PC-9 (cell line): ENCODE results near the gene SLC35A2. TPM values are rescaled to one million over a fixed set of nuclear protein-coding genes. Genes with fewer than 3 reads are reported as not detected.

Experiments used
- BruUV-seq: library from RNA; stranded (reverse); fragments of 400-500 nt; replicated peaks from 2 replicates; lab custom pipeline; 2021; lab: Mats Ljungman, UMichigan
- CTCF ChIA-PET: fragments of 300-600 bp; sonication (Branson Sonifier 250); formaldehyde crosslinking; loops from one replicate; lab custom pipeline; 2022; ENCODE audit warnings: antibody characterized with exemption; lab: Charles Lee
- POLR2A ChIA-PET: fragments of 300-600 bp; sonication (Branson Sonifier 250); formaldehyde crosslinking; loops from one replicate; lab custom pipeline; 2022; ENCODE audit warnings: antibody characterized with exemption; ENCODE audit not compliant: unreplicated experiment; lab: Charles Lee
- DNase-seq, 2 experiments: peaks; one replicate each; pipeline versions ENCODE4 v3.0.0 to v3.0.0-alpha.2; 2015 to 2022; ENCODE audit warnings: mixed read lengths in 1 of 2
- H2AFZ ChIP-seq: fragments of 200-600 bp; sonication (generic); 2 replicates; pipeline ENCODE4 v1.8.1; 2017; ENCODE audit warnings: antibody characterized with exemption
- H3F3A ChIP-seq: fragments of 200-600 bp; sonication (generic); 2 replicates; pipeline ENCODE4 v1.8.1; 2017; ENCODE audit warnings: antibody characterized with exemption, mild to moderate bottlenecking, low read depth; ENCODE audit not compliant: insufficient read depth
- H3K27ac ChIP-seq: fragments of 200-600 bp; sonication (generic); 2 replicates; pipeline ENCODE4 v1.6.1; 2016; ENCODE audit warnings: mixed run types
- H3K27me3 ChIP-seq: fragments of 200-600 bp; sonication (generic); 2 replicates; pipeline ENCODE4 v1.6.1; 2016; ENCODE audit warnings: low read depth, mixed run types; ENCODE audit not compliant: insufficient read depth
- H3K36me3 ChIP-seq: fragments of 200-600 bp; sonication (generic); 2 replicates; pipeline ENCODE4 v1.6.1; 2016; ENCODE audit warnings: low read depth, mixed run types
- H3K4me1 ChIP-seq: fragments of 200-600 bp; sonication (generic); replicated peaks from 2 replicates; pipeline ENCODE4 v1.6.1; 2016; ENCODE audit warnings: mixed run types; ENCODE audit not compliant: insufficient read depth
- H3K4me2 ChIP-seq: fragments of 200-600 bp; sonication (generic); 2 replicates; pipeline ENCODE4 v1.6.1; 2017; ENCODE audit warnings: mixed run types
- H3K4me3 ChIP-seq: fragments of 200-600 bp; sonication (generic); 2 replicates; pipeline ENCODE4 v1.6.1; 2016; ENCODE audit warnings: mixed run types
- H3K79me2 ChIP-seq: fragments of 200-600 bp; sonication (generic); 2 replicates; pipeline ENCODE4 v1.6.1; 2017; ENCODE audit warnings: low read depth, mixed run types
- H3K9me2 ChIP-seq: fragments of 200-600 bp; sonication (generic); 2 replicates; pipeline ENCODE4 v1.8.1; 2017; ENCODE audit warnings: mild to moderate bottlenecking; ENCODE audit not compliant: insufficient read depth
- H3K9me3 ChIP-seq: fragments of 200-600 bp; sonication (generic); 2 replicates; pipeline ENCODE4 v1.8.1; 2016; ENCODE audit warnings: low read depth; ENCODE audit not compliant: insufficient read depth
- H4K20me1 ChIP-seq: fragments of 200-600 bp; sonication (generic); 2 replicates; pipeline ENCODE4 v1.8.1; 2017; ENCODE audit not compliant: insufficient read depth
- EZH2 ChIP-seq: fragments of 200-600 bp; sonication (generic); IDR thresholded peaks from 2 replicates; pipeline ENCODE4 v1.8.0; 2017; ENCODE audit warnings: antibody characterized with exemption, low read depth
- intact Hi-C: fragments of 100-400 bp; cut with micrococcal nuclease; formaldehyde crosslinking; loops from one replicate; pipeline ENCODE4 v1.10.0; 2022; ENCODE audit not compliant: unreplicated experiment
- total RNA-seq: library from RNA; stranded (reverse); gene quantifications from 2 replicates; pipeline ENCODE4 v1.2.3, GENCODE V29; 2021
- TF ChIP-seq, protein P1 (sequence below): fragments of 200-600 bp; sonication (generic); conservative IDR thresholded peaks from 2 replicates; pipeline ENCODE4 v1.6.1; 2017; ENCODE audit warnings: mixed run types, antibody characterized with exemption, mild to moderate bottlenecking, moderate library complexity

The SLC35A2 gene
- total RNA-seq, 1 experiment from 2014 or later, result 29.6 TPM

DNA sequence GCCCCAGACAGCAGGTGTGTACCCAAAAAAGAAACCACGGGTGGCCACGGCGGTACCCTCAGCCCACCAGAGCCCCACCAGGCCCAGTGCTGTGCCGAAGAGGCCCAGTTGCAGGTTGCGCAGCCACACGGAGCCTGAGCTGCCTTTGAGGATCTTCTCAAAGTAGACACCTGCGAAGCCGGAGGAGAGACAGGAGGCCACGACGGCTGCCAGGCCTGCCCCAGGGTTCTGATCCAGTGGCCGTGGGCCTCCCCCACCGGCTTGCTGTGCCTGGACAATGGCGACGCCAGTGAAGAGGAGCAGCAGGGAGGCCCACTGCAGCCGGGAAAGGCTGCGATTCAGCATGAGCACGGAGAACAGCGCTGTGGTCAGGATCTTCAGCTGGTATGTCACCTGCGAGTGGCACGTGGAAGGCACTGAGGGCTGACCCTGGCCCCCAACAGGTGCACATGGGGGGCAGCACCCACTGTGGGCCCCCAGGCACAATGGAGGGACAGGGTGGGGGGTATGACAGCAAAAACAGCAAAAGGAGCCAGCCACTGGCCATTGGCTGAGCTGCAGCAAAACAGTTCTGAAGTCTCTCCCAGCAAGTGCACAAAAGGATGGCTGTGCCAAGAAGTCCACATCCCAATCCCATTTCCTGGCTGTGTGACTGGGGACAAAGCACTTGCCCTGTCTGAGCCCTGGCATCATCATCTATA is 6.2 kb downstream of the SLC35A2 start:
- intact Hi-C loops, result no loop called here
- H3K79me2 ChIP-seq, result peaks cover 3% of the 10 kb centered on the region
- H3K27me3 ChIP-seq, result no peaks in the 10 kb centered on the region
- no peaks in the 10 kb centered on the region for H3F3A ChIP-seq
- H3K9me3 ChIP-seq, result no peaks in the 10 kb centered on the region
- no peaks in the 10 kb centered on the region for H3K36me3 ChIP-seq
- no peaks in the 10 kb centered on the region for H3K4me1 ChIP-seq
- no TSS peak for BruUV-seq
- DNase-seq, result no peak
- no peak overlapping the region for H2AFZ ChIP-seq
- no peak overlapping the region for H3K4me3 ChIP-seq
- ChIA-PET CTCF (no interaction called here), POLR2A (no interaction called here)
- H3K9me2 ChIP-seq, result no peaks in the 10 kb centered on the region
- no peaks in the 10 kb centered on the region for H4K20me1 ChIP-seq
- H3K4me2 ChIP-seq, result no peak overlapping the region
- no peak overlapping the region for H3K27ac ChIP-seq
- TF ChIP-seq EZH2, result no peak
- TF ChIP-seq, protein P1, sequence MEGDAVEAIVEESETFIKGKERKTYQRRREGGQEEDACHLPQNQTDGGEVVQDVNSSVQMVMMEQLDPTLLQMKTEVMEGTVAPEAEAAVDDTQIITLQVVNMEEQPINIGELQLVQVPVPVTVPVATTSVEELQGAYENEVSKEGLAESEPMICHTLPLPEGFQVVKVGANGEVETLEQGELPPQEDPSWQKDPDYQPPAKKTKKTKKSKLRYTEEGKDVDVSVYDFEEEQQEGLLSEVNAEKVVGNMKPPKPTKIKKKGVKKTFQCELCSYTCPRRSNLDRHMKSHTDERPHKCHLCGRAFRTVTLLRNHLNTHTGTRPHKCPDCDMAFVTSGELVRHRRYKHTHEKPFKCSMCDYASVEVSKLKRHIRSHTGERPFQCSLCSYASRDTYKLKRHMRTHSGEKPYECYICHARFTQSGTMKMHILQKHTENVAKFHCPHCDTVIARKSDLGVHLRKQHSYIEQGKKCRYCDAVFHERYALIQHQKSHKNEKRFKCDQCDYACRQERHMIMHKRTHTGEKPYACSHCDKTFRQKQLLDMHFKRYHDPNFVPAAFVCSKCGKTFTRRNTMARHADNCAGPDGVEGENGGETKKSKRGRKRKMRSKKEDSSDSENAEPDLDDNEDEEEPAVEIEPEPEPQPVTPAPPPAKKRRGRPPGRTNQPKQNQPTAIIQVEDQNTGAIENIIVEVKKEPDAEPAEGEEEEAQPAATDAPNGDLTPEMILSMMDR, result no peak

DNA sequence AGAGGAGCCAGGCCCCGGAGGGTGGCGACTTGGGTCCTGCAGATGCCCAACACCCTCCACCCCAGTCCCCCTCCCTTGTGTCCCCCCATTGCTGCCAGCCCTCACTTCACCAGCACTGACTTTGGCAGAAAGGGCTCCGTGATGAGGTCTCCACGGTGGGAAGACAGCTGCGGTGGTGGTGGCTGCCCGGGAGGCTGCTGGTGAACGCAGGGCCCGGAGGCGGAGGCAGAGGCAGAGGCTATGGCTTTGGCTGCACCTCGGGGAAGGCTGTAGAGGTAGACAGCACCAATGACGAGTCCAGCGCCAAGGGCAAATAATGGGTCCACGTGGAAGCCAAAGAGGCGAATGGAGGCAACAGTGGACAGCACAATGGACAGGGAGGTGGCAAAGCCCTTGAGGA is 6.8 kb downstream of the SLC35A2 start:
- CTCF ChIA-PET, result no interaction called here
- POLR2A ChIA-PET, result no interaction called here
- H3K9me2 ChIP-seq, result no peaks in the 10 kb centered on the region
- H3K79me2 ChIP-seq, result peaks cover 3% of the 10 kb centered on the region; the same call in 1 of the 2 replicates
- no peaks in the 10 kb centered on the region for H3F3A ChIP-seq
- no peak overlapping the region for H3K27ac ChIP-seq
- no peak for DNase-seq
- H3K4me3 ChIP-seq, result no peak overlapping the region
- no peak overlapping the region for H3K4me2 ChIP-seq
- no peak for TF ChIP-seq EZH2
- TF ChIP-seq, protein P1, result no peak
- H3K4me1 ChIP-seq, result no peaks in the 10 kb centered on the region
- intact Hi-C loops, result no loop called here
- BruUV-seq, result no TSS peak
- no peaks in the 10 kb centered on the region for H4K20me1 ChIP-seq
- H3K9me3 ChIP-seq, result no peaks in the 10 kb centered on the region
- H3K27me3 ChIP-seq, result no peaks in the 10 kb centered on the region
- H3K36me3 ChIP-seq, result no peaks in the 10 kb centered on the region
- no peak overlapping the region for H2AFZ ChIP-seq

GRCh38 chrX:48904180-48904579 is 7.3 kb downstream of the SLC35A2 start:
- Histone ChIP-seq H3K9me2 (no peaks in the 10 kb centered on the region), H3K4me2 (no peak overlapping the region), H3K27me3 (no peaks in the 10 kb centered on the region), H3K79me2 (peaks cover 7% of the 10 kb centered on the region; the same call in 1 of the 2 replicates), H4K20me1 (no peaks in the 10 kb centered on the region), H3F3A (no peaks in the 10 kb centered on the region), H3K27ac (no peak overlapping the region), H3K36me3 (no peaks in the 10 kb centered on the region), H3K4me3 (no peak overlapping the region), H3K9me3 (no peaks in the 10 kb centered on the region), H3K4me1 (no peaks in the 10 kb centered on the region), H2AFZ (no peak overlapping the region)
- POLR2A ChIA-PET, result no interaction called here
- intact Hi-C loops, result no loop called here
- TF ChIP-seq, protein P1, result no peak
- no peak for TF ChIP-seq EZH2
- DNase-seq, result no peak
- CTCF ChIA-PET, result no interaction called here
- BruUV-seq, result no TSS peak
